ENCODE measurements around the gene PXMP2. TPM values are rescaled to one million over a fixed set of nuclear protein-coding genes. Genes with fewer than 3 reads are reported as not detected.

The PXMP2 gene
- total RNA-seq, 2 experiments from 2014 or later = 58.1 to 103 TPM

DNA sequence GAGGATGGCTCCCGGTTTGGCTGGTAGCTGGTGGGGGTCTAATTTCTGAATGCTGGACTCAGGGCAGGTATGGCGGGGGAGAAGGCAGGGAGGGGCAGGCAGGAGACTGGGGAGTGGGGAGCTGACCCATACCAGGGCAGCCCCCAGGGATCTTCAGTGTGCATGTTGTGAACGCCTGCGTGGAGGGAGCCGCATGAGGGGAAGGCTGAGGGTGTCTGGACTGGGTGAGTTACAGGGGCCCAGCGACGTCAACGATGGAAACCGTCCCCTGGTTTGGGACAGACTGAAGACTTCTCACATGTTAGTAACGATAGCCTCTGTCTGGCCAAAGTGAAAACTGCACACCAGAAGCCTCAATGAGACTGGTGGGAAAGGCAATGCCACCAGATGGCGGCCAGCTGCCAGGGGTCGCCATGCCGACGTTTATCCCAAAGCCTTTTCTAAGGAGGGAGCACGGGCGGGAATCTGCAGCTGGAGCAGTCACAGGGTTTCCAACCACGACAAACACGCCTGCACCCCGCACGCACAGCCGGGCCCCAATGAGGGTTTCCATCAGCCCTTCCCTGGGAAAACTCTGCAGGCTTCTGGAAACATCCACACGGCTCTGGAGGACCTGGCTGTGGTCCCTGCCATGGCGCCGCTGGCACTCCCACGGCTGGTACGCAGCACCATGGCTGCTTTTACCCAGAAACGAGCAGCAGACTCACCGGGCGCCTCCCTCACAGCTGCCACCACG, 37.3 kb downstream of the PXMP2 start:
- Histone ChIP-seq H3K27ac (ENCODE audit: low read depth, low read length, poor library complexity, severe bottlenecking) (no peak overlapping the region), H3K4me1 (ENCODE audit: insufficient read depth, low read length, poor library complexity, severe bottlenecking) (no peaks in the 10 kb centered on the region), H2AFZ (ENCODE audit: low read length) (no peak overlapping the region), H3K36me3 (ENCODE audit: insufficient read depth, low read length) (peaks cover 94% of the 10 kb centered on the region), H3K9me3 (ENCODE audit: low read length) (0 out of 2 replicates have a peak, but pooled peaks cover 1% of the 10 kb centered on the region), H3K4me3 (ENCODE audit: low read depth, low read length, poor library complexity, severe bottlenecking) (no peak overlapping the region), H4K20me1 (ENCODE audit: insufficient read depth, low read length) (0 out of 2 replicates have a peak, but pooled peaks cover 7% of the 10 kb centered on the region), H3K9me2 (ENCODE audit: insufficient read depth, low read length) (no peaks in the 10 kb centered on the region), H3K4me2 (ENCODE audit: low read length) (no peak overlapping the region), H3K79me2 (ENCODE audit: insufficient read depth, low read depth, low read length) (no peaks in the 10 kb centered on the region)
- POLR2A ChIA-PET = no interaction called here
- CTCF ChIA-PET (ENCODE audit: unreplicated experiment) = no interaction called here
- intact Hi-C loops (cut with micrococcal nuclease; ENCODE audit: unreplicated experiment) = no loop called here
- no peak for DNase-seq (ENCODE audit: low spot score)
- BruUV-seq (replicated peaks) = no TSS peak
- TF ChIP-seq EZH2phosphoT487 (IDR thresholded peaks at IDR 0.05; ENCODE audit: borderline replicate concordance, low read depth, low read length) = no peak
- no peak for TF ChIP-seq CTCF (conservative IDR thresholded peaks at IDR 0.05; ENCODE audit: low read length)

GRCh38 chr12:132726386-132726785, 39.0 kb downstream of the PXMP2 start:
- H3K9me2 ChIP-seq (ENCODE audit: insufficient read depth, low read length) = no peaks in the 10 kb centered on the region
- no peak overlapping the region for H3K27ac ChIP-seq (ENCODE audit: low read depth, low read length, poor library complexity, severe bottlenecking)
- no peak for TF ChIP-seq CTCF (conservative IDR thresholded peaks at IDR 0.05; ENCODE audit: low read length)
- no peak for TF ChIP-seq EZH2phosphoT487 (IDR thresholded peaks at IDR 0.05; ENCODE audit: borderline replicate concordance, low read depth, low read length)
- no peak for DNase-seq (ENCODE audit: low spot score)
- no peak overlapping the region for H2AFZ ChIP-seq (ENCODE audit: low read length)
- H4K20me1 ChIP-seq (ENCODE audit: insufficient read depth, low read length) = 0 out of 2 replicates have a peak, but pooled peaks cover 7% of the 10 kb centered on the region
- peaks cover 96% of the 10 kb centered on the region for H3K36me3 ChIP-seq (ENCODE audit: insufficient read depth, low read length)
- H3K4me2 ChIP-seq (ENCODE audit: low read length) = no peak overlapping the region
- BruUV-seq (replicated peaks) = no TSS peak
- POLR2A ChIA-PET = no interaction called here
- CTCF ChIA-PET (ENCODE audit: unreplicated experiment) = no interaction called here
- H3K4me1 ChIP-seq (ENCODE audit: insufficient read depth, low read length, poor library complexity, severe bottlenecking) = no peaks in the 10 kb centered on the region
- H3K4me3 ChIP-seq (ENCODE audit: low read depth, low read length, poor library complexity, severe bottlenecking) = no peak overlapping the region
- intact Hi-C loops (cut with micrococcal nuclease; ENCODE audit: unreplicated experiment) = no loop called here
- H3K9me3 ChIP-seq (ENCODE audit: low read length) = 0 out of 2 replicates have a peak, but pooled peaks cover 6% of the 10 kb centered on the region
- no peaks in the 10 kb centered on the region for H3K79me2 ChIP-seq (ENCODE audit: insufficient read depth, low read depth, low read length)
